A549 (cell line): ENCODE results near the gene MLLT3. TPM values are rescaled to one million over a fixed set of nuclear protein-coding genes. Genes with fewer than 3 reads are reported as not detected.

Source experiments
- ATAC-seq, 2 experiments: fragments of 200-7000 bp in 1 of 2; fragments of >200 bp in 1 of 2; cut with Nextera tagmentation in 1 of 2; cut with Tn5 transposase in 1 of 2; 3 replicates each; pipeline versions ENCODE4 v1.8.0 to v1.9.1; 2018 to 2020; ENCODE audit warnings: mild to moderate bottlenecking in 1 of 2, moderate library complexity in 1 of 2
- CTCF ChIA-PET: fragments of 300-600 bp; sonication (Branson Sonifier 250); formaldehyde crosslinking; extraction: SDS; loops from one replicate; lab custom pipeline; 2021; ENCODE audit warnings: antibody characterized with exemption, inconsistent platforms; lab: Yijun Ruan, JAX
- POLR2A ChIA-PET: fragments of 350-600 bp; formaldehyde crosslinking; extraction: SDS; loops from one replicate; lab custom pipeline; 2021; ENCODE audit warnings: antibody characterized with exemption, inconsistent platforms; lab: Yijun Ruan, JAX
- DNase-seq, 2 experiments: peaks; one replicate each; pipeline versions ENCODE4 v3.0.0 to v3.0.0-alpha.2; 2011 to 2016; ENCODE audit warnings: low read depth in 1 of 2, low spot score in 1 of 2
- FAIRE-seq: peaks from 2 replicates; lab custom pipeline; 2011; peaks lifted over from hg19 to GRCh38; lab: Jason Lieb, UNC
- H3K27ac ChIP-seq, 2 experiments: fragments of >200 bp; sonication (Bioruptor Twin); formaldehyde crosslinking; 3 replicates each; pipeline ENCODE4 v1.5.1; 2016 to 2017
- H3K4me1 ChIP-seq: fragments of >200 bp; sonication (Bioruptor Twin); formaldehyde crosslinking; 3 replicates; pipeline ENCODE4 v1.6.1; 2016
- H3K4me2 ChIP-seq: fragments of >200 bp; sonication (Bioruptor Twin); formaldehyde crosslinking; 3 replicates; pipeline ENCODE4 v1.6.1; 2016
- H3K4me3 ChIP-seq: fragments of >200 bp; sonication (Bioruptor Twin); formaldehyde crosslinking; 3 replicates; pipeline ENCODE4 v1.5.1; 2016
- H3K9me3 ChIP-seq: fragments of >200 bp; sonication (Bioruptor Twin); formaldehyde crosslinking; 3 replicates; pipeline ENCODE4 v1.6.1; 2016
- ATOH8 ChIP-seq: fragments of 250-450 bp; sonication (Bioruptor Pico); IDR thresholded peaks from 2 replicates; pipeline ENCODE4 v1.5.0; 2020; ENCODE audit warnings: low read depth, mild to moderate bottlenecking, moderate library complexity
- BCL3 ChIP-seq: fragments of >200 bp; sonication (Bioruptor Twin); formaldehyde crosslinking; IDR thresholded peaks from 3 replicates; pipeline ENCODE4 v1.6.1; 2016
- BHLHE40 ChIP-seq: IDR thresholded peaks from 2 replicates; pipeline ENCODE4 v1.6.1; 2012; ENCODE audit warnings: low read depth, low read length, inconsistent platforms
- CBX8 ChIP-seq: fragments of 200-600 bp; sonication (generic); IDR thresholded peaks from 2 replicates; pipeline ENCODE4 v1.6.1; 2016
- CEBPB ChIP-seq, 2 experiments: fragments of >200 bp in 1 of 2; sonication (Bioruptor Twin) in 1 of 2; formaldehyde crosslinking in 1 of 2; IDR thresholded peaks; 2 replicates each; pipeline ENCODE4 v1.6.1; 2012 to 2016
- CHD2 ChIP-seq: fragments of 150-350 bp; IDR thresholded peaks from 2 replicates; pipeline ENCODE4 v1.6.1; 2014; ENCODE audit warnings: low read length; ENCODE audit not compliant: partially characterized antibody
- EP300 ChIP-seq, 2 experiments: fragments of >200 bp; sonication (Bioruptor Twin); formaldehyde crosslinking; IDR thresholded peaks; 2 replicates in 1 of 2; 3 replicates in 1 of 2; pipeline ENCODE4 v1.6.1; 2016 to 2017
- FOSB ChIP-seq: fragments of 250-450 bp; sonication (Bioruptor Pico); IDR thresholded peaks from 2 replicates; pipeline ENCODE4 v1.5.0; 2020; ENCODE audit warnings: mild to moderate bottlenecking, moderate library complexity
- FOXS1 ChIP-seq: fragments of 250-450 bp; sonication (Bioruptor Pico); IDR thresholded peaks from 2 replicates; pipeline ENCODE4 v1.5.0; 2020; ENCODE audit warnings: mild to moderate bottlenecking, moderate library complexity
- GATA3 ChIP-seq: IDR thresholded peaks from 2 replicates; pipeline ENCODE4 v1.6.1; 2012; ENCODE audit warnings: borderline replicate concordance
- HOXB13 ChIP-seq: fragments of 250-450 bp; sonication (Bioruptor Pico); IDR thresholded peaks from 2 replicates; pipeline ENCODE4 v1.5.0; 2020; ENCODE audit warnings: low read depth, mild to moderate bottlenecking, moderate library complexity
- KDM5A ChIP-seq: fragments of 200-600 bp; sonication (generic); IDR thresholded peaks from 2 replicates; pipeline ENCODE4 v1.6.1; 2016; ENCODE audit warnings: antibody characterized with exemption, mild to moderate bottlenecking
- MAFK ChIP-seq: fragments of 450-650 bp; IDR thresholded peaks from 2 replicates; pipeline ENCODE4 v1.6.1; 2014; ENCODE audit not compliant: partially characterized antibody
- MAZ ChIP-seq: fragments of 150-350 bp; IDR thresholded peaks from 2 replicates; pipeline ENCODE4 v1.6.1; 2014; ENCODE audit warnings: antibody characterized with exemption, low read depth, low read length, borderline replicate concordance
- NFE2L2 ChIP-seq: fragments of 150-350 bp; conservative IDR thresholded peaks from 2 replicates; pipeline ENCODE4 v1.6.1; 2014; ENCODE audit warnings: low read length
- PHF8 ChIP-seq: fragments of 200-600 bp; sonication (generic); IDR thresholded peaks from 2 replicates; pipeline ENCODE4 v1.6.1; 2016; ENCODE audit warnings: low read depth, mild to moderate bottlenecking, antibody characterized with exemption, moderate library complexity, borderline replicate concordance
- POLR2AphosphoS2 ChIP-seq: conservative IDR thresholded peaks from 2 replicates; pipeline ENCODE4 v1.6.1; 2012; ENCODE audit warnings: low read length, improper control_type of control experiment, inconsistent platforms
- TFCP2L1 ChIP-seq: fragments of 250-450 bp; sonication (Bioruptor Pico); IDR thresholded peaks from 2 replicates; pipeline ENCODE4 v1.5.0; 2021; ENCODE audit warnings: mild to moderate bottlenecking
- ZC3H11A ChIP-seq: fragments of 450-650 bp; IDR thresholded peaks from 2 replicates; pipeline ENCODE4 v1.6.1; 2014; ENCODE audit warnings: antibody characterized with exemption, mild to moderate bottlenecking
- ZFP36 ChIP-seq: fragments of 450-650 bp; IDR thresholded peaks from 2 replicates; pipeline ENCODE4 v1.6.1; 2014; ENCODE audit warnings: borderline replicate concordance; ENCODE audit not compliant: partially characterized antibody
- WGBS: methylation state at CpG from one replicate; pipeline ENCODE4 v1.1.6; 2017; ENCODE audit errors: missing lambda C conversion rate; 5-methylcytosine and 5-hydroxymethylcytosine counted together
- polyA plus RNA-seq, 4 experiments: library from polyadenylated mRNA; depleted of rRNA in 3 of 4; stranded (reverse); fragments of >200 nt; fragmentation: RNase III in 1 of 4; extraction: RNeasy Plus Mini Kit Qiagen cat#74134 plus additional on column Dnase treatment in 1 of 4; gene quantifications; 2 replicates in 3 of 4; 3 replicates in 1 of 4; pipeline ENCODE4 v1.2.3, GENCODE V29; 2011 to 2017

The MLLT3 gene
- polyA plus RNA-seq, 2 of the 4 experiments (the other 2 are of a cell fraction) = 14.3 to 47.6 TPM

GRCh38 chr9:20391208-20391607 lies 231.1 kb downstream of the MLLT3 start:
- no peak for FAIRE-seq
- ATAC-seq = no peak

GRCh38 chr9:20390400-20390799 lies 231.9 kb downstream of the MLLT3 start:
- no peak for TF ChIP-seq ATOH8 (CRISPR knock-in tag)
- no peaks in the 10 kb centered on the region for H3K9me3 ChIP-seq
- H3K4me2 ChIP-seq = 0 out of 3 replicates have a peak overlapping the region, but pooled peaks have one; percentile 2
- no peak overlapping the region for H3K27ac ChIP-seq
- FAIRE-seq (no peak), DNase-seq (no peak), ATAC-seq (no peak)
- H3K4me3 ChIP-seq = no peak overlapping the region
- ChIA-PET CTCF (no interaction called here), POLR2A (no interaction called here)
- H3K4me1 ChIP-seq = 0 out of 3 replicates have a peak, but pooled peaks cover 7% of the 10 kb centered on the region

More at GRCh38 chr9:20391208-20391607, 231.1 kb downstream of the MLLT3 start:
- Histone ChIP-seq H3K4me3 (no peak overlapping the region), H3K9me3 (no peaks in the 10 kb centered on the region), H3K4me1 (0 out of 3 replicates have a peak, but pooled peaks cover 7% of the 10 kb centered on the region), H3K27ac (no peak overlapping the region), H3K4me2 (no peak overlapping the region)
- TF ChIP-seq BCL3 (no peak), CBX8 (no peak), ZC3H11A (no peak), EP300 (IDR thresholded peaks at IDR 0.05) (no peak), NFE2L2 (no peak), GATA3 (peak; percentile 16; the same call in 1 of the 2 replicates), MAFK (no peak)
- no peak for DNase-seq
- WGBS = 64% methylated on average over 1 of the region's 1 CpG
- POLR2A ChIA-PET = no interaction called here
- CTCF ChIA-PET = no interaction called here

- FAIRE-seq (no peak), ATAC-seq (no peak), DNase-seq (no peak)
- Histone ChIP-seq H3K27ac (no peak overlapping the region), H3K4me3 (no peak overlapping the region), H3K9me3 (no peaks in the 10 kb centered on the region), H3K4me1 (peaks cover 20% of the 10 kb centered on the region; the same call in 2 of the 3 replicates), H3K4me2 (no peak overlapping the region)
- WGBS = 95% methylated on average over 3 of the region's 3 CpGs
- no peak for TF ChIP-seq FOSB
- no peak for TF ChIP-seq TFCP2L1 (CRISPR knock-in tag)
- no peak for TF ChIP-seq MAZ
- TF ChIP-seq POLR2AphosphoS2 = no peak
- no peak for TF ChIP-seq ZFP36
- TF ChIP-seq FOXS1 (CRISPR knock-in tag) = no peak
- no peak for TF ChIP-seq CEBPB (IDR thresholded peaks at IDR 0.05)
- no peak for TF ChIP-seq CBX8
- TF ChIP-seq HOXB13 (CRISPR knock-in tag) = no peak
- TF ChIP-seq BHLHE40 = no peak
- TF ChIP-seq CHD2 = no peak
- no peak for TF ChIP-seq PHF8
- TF ChIP-seq BCL3 = no peak
- TF ChIP-seq KDM5A = no peak
- ChIA-PET CTCF (no interaction called here), POLR2A (no interaction called here)
Measured at GRCh38 chr9:20387062-20387461, 235.2 kb downstream of the MLLT3 start.
